GM23338 (cell line): ENCODE measurements around the gene BID. TPM values are rescaled to one million over a fixed set of nuclear protein-coding genes. Genes with fewer than 3 reads are reported as not detected.

ENCODE experiments used
- ATAC-seq: fragments of 200-7000 bp; cut with Tn5 transposase; 3 replicates; pipeline ENCODE4 v1.9.1; 2020
- DNase-seq: peaks from one replicate; pipeline ENCODE4 v3.0.0-alpha.2; 2015; ENCODE audit warnings: low spot score
- H2AFZ ChIP-seq: fragments of 200-600 bp; sonication (generic); 2 replicates; pipeline ENCODE4 v1.8.0; 2016; ENCODE audit warnings: antibody characterized with exemption, mild to moderate bottlenecking, moderate library complexity
- H3F3A ChIP-seq: fragments of 200-600 bp; sonication (generic); replicated peaks from 2 replicates; pipeline ENCODE4 v1.8.0; 2017; ENCODE audit warnings: antibody characterized with exemption, mixed run types, low read depth
- H3K27ac ChIP-seq: fragments of 200-600 bp; sonication (generic); 2 replicates; pipeline ENCODE4 v1.6.1; 2016; ENCODE audit warnings: low read depth
- H3K27me3 ChIP-seq: fragments of 200-600 bp; sonication (generic); 2 replicates; pipeline ENCODE4 v1.8.0; 2016; ENCODE audit warnings: mild to moderate bottlenecking, mixed run types, moderate library complexity; ENCODE audit not compliant: insufficient read depth
- H3K36me3 ChIP-seq: fragments of 200-600 bp; sonication (generic); 2 replicates; pipeline ENCODE4 v1.8.0; 2016; ENCODE audit warnings: mild to moderate bottlenecking; ENCODE audit not compliant: insufficient read depth
- H3K4me1 ChIP-seq: fragments of 200-600 bp; sonication (generic); 2 replicates; pipeline ENCODE4 v1.8.0; 2016; ENCODE audit warnings: mild to moderate bottlenecking, moderate library complexity; ENCODE audit not compliant: insufficient read depth
- H3K4me2 ChIP-seq: fragments of 200-600 bp; sonication (generic); 2 replicates; pipeline ENCODE4 v1.7.1; 2017; ENCODE audit warnings: mixed run types
- H3K4me3 ChIP-seq: fragments of 200-600 bp; sonication (generic); 2 replicates; pipeline ENCODE4 v1.6.1; 2016; ENCODE audit warnings: mixed run types
- H3K79me2 ChIP-seq: fragments of 200-600 bp; sonication (generic); replicated peaks from 2 replicates; pipeline ENCODE4 v1.8.0; 2017; ENCODE audit warnings: mild to moderate bottlenecking; ENCODE audit not compliant: insufficient read depth
- H3K9me2 ChIP-seq: fragments of 200-600 bp; sonication (generic); 2 replicates; pipeline ENCODE4 v1.8.0; 2017; ENCODE audit not compliant: insufficient read depth
- H4K20me1 ChIP-seq: fragments of 200-600 bp; sonication (generic); replicated peaks from 2 replicates; pipeline ENCODE4 v1.8.0; 2017; ENCODE audit warnings: mild to moderate bottlenecking; ENCODE audit not compliant: insufficient read depth
- H3K27ac Mint-ChIP-seq: 2 replicates; pipeline ENCODE4 v1.8.0; 2020; ENCODE audit warnings: inconsistent platforms, mild to moderate bottlenecking, moderate library complexity, mixed read lengths
- H3K27me3 Mint-ChIP-seq: 3 replicates; pipeline ENCODE4 v1.8.0; 2022; ENCODE audit warnings: low read depth, mild to moderate bottlenecking, moderate library complexity, mixed read lengths, inconsistent platforms; ENCODE audit not compliant: insufficient read depth, poor library complexity
- H3K36me3 Mint-ChIP-seq: 3 replicates; pipeline ENCODE4 v1.8.0; 2021; ENCODE audit warnings: low read depth, mild to moderate bottlenecking, inconsistent platforms, moderate library complexity, mixed read lengths
- H3K4me1 Mint-ChIP-seq: 3 replicates; pipeline ENCODE4 v1.8.0; 2020; ENCODE audit warnings: mild to moderate bottlenecking, inconsistent platforms, mixed read lengths
- H3K4me3 Mint-ChIP-seq: 3 replicates; pipeline ENCODE4 v1.8.0; 2021; ENCODE audit warnings: moderate library complexity, mild to moderate bottlenecking, inconsistent platforms, mixed read lengths
- H3K9me3 Mint-ChIP-seq: 3 replicates; pipeline ENCODE4 v1.8.0; 2020; ENCODE audit warnings: moderate library complexity, mild to moderate bottlenecking, inconsistent platforms, mixed read lengths
- CREB1 ChIP-seq: fragments of 250-450 bp; sonication (Bioruptor Pico); IDR thresholded peaks from 2 replicates; pipeline ENCODE4 v1.5.0; 2020; ENCODE audit warnings: low read depth, mild to moderate bottlenecking, moderate library complexity
- EZH2 ChIP-seq: fragments of 200-600 bp; sonication (generic); IDR thresholded peaks from one replicate; pipeline ENCODE4 v1.8.0; 2017; ENCODE audit warnings: antibody characterized with exemption, mild to moderate bottlenecking, low read depth; ENCODE audit not compliant: unreplicated experiment
- EZH2phosphoT487 ChIP-seq: fragments of 200-600 bp; sonication (generic); IDR thresholded peaks from one replicate; pipeline ENCODE4 v1.8.1; 2018; ENCODE audit warnings: antibody characterized with exemption; ENCODE audit not compliant: unreplicated experiment
- JUNB ChIP-seq: IDR thresholded peaks from one replicate; pipeline ENCODE4 v1.6.1; 2016; ENCODE audit warnings: antibody characterized with exemption; ENCODE audit not compliant: unreplicated experiment
- NANOG ChIP-seq: IDR thresholded peaks from 2 replicates; pipeline ENCODE4 v1.6.1; 2016; ENCODE audit warnings: antibody characterized with exemption, borderline replicate concordance
- POLR2AphosphoS5 ChIP-seq: IDR thresholded peaks from 2 replicates; pipeline ENCODE4 v1.6.1; 2016; ENCODE audit warnings: antibody characterized with exemption, low read depth
- STAT1 ChIP-seq: IDR thresholded peaks from one replicate; pipeline ENCODE4 v1.6.1; 2016; ENCODE audit warnings: antibody characterized with exemption; ENCODE audit not compliant: unreplicated experiment
- ZNF114 ChIP-seq: fragments of 250-450 bp; sonication (Bioruptor Pico); IDR thresholded peaks from 2 replicates; pipeline ENCODE4 v1.5.0; 2020; ENCODE audit warnings: mild to moderate bottlenecking, moderate library complexity
- ZNF331 ChIP-seq: fragments of 250-450 bp; sonication (Bioruptor Pico); IDR thresholded peaks from 2 replicates; pipeline ENCODE4 v1.5.0; 2020; ENCODE audit warnings: low read depth, mild to moderate bottlenecking, moderate library complexity
- polyA plus RNA-seq: library from polyadenylated mRNA; unstranded; fragments of >200 nt; fragmentation: Nextera tagmentation; extraction: Ambion mirVana; gene quantifications from 2 replicates; pipeline ENCODE4 v1.2.1, GENCODE V29; 2016
- total RNA-seq: library from RNA; depleted of rRNA; stranded (reverse); fragments of >200 nt; shearing (Covaris generic); gene quantifications from 2 replicates; pipeline ENCODE4 v1.2.3, GENCODE V29; 2014
- TF ChIP-seq, protein P1 (sequence below): fragments of 250-450 bp; sonication (Bioruptor Pico); IDR thresholded peaks from 2 replicates; pipeline ENCODE4 v1.5.0; 2020; ENCODE audit warnings: mild to moderate bottlenecking, moderate library complexity
- TF ChIP-seq, protein P2 (sequence below): IDR thresholded peaks from one replicate; pipeline ENCODE4 v1.6.1; 2018; ENCODE audit warnings: antibody characterized with exemption; ENCODE audit not compliant: unreplicated experiment
- TF ChIP-seq, protein P3 (sequence below), 2 experiments: fragments of 200-600 bp in 1 of 2; sonication (generic) in 1 of 2; conservative IDR thresholded peaks; 2 replicates each; pipeline versions ENCODE4 v1.5.1 to v1.6.1; 2016 to 2017; ENCODE audit warnings: antibody characterized with exemption in 2 of 2, low read depth in 2 of 2, mild to moderate bottlenecking in 2 of 2, moderate library complexity in 1 of 2
- TF ChIP-seq, protein P4 (sequence below): IDR thresholded peaks from 2 replicates; pipeline ENCODE4 v1.6.1; 2016; ENCODE audit warnings: antibody characterized with exemption

Gene BID
- total and polyA plus RNA-seq, 2 experiments from 2014 or later = 65.1 to 125 TPM

DNA sequence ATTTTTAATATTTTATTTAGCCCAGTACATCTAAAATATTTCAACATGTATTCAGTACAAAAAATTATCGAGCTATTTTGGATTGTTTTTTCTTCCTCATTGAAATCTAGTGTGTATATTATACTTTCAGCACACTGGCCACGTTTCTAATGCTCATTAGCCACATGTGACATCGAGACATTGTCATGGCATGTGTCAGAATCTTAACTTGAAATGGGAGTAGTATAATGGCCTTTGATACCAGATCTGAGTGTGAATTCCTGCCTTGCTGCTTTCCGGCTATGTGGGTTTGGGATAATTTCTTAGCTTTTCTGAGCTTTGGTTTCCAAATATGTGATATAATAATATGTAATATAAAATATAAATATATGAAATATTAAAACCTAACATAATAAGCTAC is 81.4 kb downstream of the BID start:
- Histone ChIP-seq H3F3A (no peaks in the 10 kb centered on the region), H3K27ac (no peak overlapping the region), H4K20me1 (no peaks in the 10 kb centered on the region; the same call in 1 of the 2 replicates), H3K79me2 (no peaks in the 10 kb centered on the region), H3K27me3 (no peaks in the 10 kb centered on the region), H3K36me3 (no peaks in the 10 kb centered on the region), H2AFZ (no peak overlapping the region), H3K4me3 (no peak overlapping the region), H3K4me1 (no peaks in the 10 kb centered on the region), H3K9me2 (no peaks in the 10 kb centered on the region), H3K4me2 (no peak overlapping the region)
- H3K4me1 Mint-ChIP-seq = no peaks in the 10 kb centered on the region
- DNase-seq = no peak
- ATAC-seq = no peak
- H3K4me3 Mint-ChIP-seq = no peak overlapping the region
- TF ChIP-seq POLR2AphosphoS5 (no peak), EZH2 (no peak), EZH2phosphoT487 (no peak), ZNF331 (CRISPR knock-in tag) (no peak), NANOG (no peak), ZNF114 (no peak), JUNB (no peak), CREB1 (no peak), STAT1 (no peak)
- TF ChIP-seq, protein P1, sequence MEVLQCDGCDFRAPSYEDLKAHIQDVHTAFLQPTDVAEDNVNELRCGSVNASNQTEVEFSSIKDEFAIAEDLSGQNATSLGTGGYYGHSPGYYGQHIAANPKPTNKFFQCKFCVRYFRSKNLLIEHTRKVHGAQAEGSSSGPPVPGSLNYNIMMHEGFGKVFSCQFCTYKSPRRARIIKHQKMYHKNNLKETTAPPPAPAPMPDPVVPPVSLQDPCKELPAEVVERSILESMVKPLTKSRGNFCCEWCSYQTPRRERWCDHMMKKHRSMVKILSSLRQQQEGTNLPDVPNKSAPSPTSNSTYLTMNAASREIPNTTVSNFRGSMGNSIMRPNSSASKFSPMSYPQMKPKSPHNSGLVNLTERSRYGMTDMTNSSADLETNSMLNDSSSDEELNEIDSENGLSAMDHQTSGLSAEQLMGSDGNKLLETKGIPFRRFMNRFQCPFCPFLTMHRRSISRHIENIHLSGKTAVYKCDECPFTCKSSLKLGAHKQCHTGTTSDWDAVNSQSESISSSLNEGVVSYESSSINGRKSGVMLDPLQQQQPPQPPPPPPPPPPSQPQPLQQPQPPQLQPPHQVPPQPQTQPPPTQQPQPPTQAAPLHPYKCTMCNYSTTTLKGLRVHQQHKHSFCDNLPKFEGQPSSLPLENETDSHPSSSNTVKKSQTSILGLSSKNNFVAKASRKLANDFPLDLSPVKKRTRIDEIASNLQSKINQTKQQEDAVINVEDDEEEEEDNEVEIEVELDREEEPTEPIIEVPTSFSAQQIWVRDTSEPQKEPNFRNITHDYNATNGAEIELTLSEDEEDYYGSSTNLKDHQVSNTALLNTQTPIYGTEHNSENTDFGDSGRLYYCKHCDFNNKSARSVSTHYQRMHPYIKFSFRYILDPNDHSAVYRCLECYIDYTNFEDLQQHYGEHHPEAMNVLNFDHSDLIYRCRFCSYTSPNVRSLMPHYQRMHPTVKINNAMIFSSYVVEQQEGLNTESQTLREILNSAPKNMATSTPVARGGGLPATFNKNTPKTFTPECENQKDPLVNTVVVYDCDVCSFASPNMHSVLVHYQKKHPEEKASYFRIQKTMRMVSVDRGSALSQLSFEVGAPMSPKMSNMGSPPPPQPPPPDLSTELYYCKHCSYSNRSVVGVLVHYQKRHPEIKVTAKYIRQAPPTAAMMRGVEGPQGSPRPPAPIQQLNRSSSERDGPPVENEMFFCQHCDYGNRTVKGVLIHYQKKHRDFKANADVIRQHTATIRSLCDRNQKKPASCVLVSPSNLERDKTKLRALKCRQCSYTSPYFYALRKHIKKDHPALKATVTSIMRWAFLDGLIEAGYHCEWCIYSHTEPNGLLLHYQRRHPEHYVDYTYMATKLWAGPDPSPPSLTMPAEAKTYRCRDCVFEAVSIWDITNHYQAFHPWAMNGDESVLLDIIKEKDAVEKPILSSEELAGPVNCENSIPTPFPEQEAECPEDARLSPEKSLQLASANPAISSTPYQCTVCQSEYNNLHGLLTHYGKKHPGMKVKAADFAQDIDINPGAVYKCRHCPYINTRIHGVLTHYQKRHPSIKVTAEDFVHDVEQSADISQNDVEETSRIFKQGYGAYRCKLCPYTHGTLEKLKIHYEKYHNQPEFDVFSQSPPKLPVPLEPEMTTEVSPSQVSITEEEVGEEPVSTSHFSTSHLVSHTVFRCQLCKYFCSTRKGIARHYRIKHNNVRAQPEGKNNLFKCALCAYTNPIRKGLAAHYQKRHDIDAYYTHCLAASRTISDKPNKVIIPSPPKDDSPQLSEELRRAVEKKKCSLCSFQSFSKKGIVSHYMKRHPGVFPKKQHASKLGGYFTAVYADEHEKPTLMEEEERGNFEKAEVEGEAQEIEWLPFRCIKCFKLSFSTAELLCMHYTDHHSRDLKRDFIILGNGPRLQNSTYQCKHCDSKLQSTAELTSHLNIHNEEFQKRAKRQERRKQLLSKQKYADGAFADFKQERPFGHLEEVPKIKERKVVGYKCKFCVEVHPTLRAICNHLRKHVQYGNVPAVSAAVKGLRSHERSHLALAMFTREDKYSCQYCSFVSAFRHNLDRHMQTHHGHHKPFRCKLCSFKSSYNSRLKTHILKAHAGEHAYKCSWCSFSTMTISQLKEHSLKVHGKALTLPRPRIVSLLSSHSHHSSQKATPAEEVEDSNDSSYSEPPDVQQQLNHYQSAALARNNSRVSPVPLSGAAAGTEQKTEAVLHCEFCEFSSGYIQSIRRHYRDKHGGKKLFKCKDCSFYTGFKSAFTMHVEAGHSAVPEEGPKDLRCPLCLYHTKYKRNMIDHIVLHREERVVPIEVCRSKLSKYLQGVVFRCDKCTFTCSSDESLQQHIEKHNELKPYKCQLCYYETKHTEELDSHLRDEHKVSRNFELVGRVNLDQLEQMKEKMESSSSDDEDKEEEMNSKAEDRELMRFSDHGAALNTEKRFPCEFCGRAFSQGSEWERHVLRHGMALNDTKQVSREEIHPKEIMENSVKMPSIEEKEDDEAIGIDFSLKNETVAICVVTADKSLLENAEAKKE (CRISPR knock-in tag) = no peak
- TF ChIP-seq, protein P2, sequence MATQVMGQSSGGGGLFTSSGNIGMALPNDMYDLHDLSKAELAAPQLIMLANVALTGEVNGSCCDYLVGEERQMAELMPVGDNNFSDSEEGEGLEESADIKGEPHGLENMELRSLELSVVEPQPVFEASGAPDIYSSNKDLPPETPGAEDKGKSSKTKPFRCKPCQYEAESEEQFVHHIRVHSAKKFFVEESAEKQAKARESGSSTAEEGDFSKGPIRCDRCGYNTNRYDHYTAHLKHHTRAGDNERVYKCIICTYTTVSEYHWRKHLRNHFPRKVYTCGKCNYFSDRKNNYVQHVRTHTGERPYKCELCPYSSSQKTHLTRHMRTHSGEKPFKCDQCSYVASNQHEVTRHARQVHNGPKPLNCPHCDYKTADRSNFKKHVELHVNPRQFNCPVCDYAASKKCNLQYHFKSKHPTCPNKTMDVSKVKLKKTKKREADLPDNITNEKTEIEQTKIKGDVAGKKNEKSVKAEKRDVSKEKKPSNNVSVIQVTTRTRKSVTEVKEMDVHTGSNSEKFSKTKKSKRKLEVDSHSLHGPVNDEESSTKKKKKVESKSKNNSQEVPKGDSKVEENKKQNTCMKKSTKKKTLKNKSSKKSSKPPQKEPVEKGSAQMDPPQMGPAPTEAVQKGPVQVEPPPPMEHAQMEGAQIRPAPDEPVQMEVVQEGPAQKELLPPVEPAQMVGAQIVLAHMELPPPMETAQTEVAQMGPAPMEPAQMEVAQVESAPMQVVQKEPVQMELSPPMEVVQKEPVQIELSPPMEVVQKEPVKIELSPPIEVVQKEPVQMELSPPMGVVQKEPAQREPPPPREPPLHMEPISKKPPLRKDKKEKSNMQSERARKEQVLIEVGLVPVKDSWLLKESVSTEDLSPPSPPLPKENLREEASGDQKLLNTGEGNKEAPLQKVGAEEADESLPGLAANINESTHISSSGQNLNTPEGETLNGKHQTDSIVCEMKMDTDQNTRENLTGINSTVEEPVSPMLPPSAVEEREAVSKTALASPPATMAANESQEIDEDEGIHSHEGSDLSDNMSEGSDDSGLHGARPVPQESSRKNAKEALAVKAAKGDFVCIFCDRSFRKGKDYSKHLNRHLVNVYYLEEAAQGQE = no peak
- TF ChIP-seq, protein P3, sequence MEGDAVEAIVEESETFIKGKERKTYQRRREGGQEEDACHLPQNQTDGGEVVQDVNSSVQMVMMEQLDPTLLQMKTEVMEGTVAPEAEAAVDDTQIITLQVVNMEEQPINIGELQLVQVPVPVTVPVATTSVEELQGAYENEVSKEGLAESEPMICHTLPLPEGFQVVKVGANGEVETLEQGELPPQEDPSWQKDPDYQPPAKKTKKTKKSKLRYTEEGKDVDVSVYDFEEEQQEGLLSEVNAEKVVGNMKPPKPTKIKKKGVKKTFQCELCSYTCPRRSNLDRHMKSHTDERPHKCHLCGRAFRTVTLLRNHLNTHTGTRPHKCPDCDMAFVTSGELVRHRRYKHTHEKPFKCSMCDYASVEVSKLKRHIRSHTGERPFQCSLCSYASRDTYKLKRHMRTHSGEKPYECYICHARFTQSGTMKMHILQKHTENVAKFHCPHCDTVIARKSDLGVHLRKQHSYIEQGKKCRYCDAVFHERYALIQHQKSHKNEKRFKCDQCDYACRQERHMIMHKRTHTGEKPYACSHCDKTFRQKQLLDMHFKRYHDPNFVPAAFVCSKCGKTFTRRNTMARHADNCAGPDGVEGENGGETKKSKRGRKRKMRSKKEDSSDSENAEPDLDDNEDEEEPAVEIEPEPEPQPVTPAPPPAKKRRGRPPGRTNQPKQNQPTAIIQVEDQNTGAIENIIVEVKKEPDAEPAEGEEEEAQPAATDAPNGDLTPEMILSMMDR (conservative IDR thresholded peaks at IDR 0.05; ENCODE audit: low read depth in 2 of 2) = no peak
- TF ChIP-seq, protein P4, sequence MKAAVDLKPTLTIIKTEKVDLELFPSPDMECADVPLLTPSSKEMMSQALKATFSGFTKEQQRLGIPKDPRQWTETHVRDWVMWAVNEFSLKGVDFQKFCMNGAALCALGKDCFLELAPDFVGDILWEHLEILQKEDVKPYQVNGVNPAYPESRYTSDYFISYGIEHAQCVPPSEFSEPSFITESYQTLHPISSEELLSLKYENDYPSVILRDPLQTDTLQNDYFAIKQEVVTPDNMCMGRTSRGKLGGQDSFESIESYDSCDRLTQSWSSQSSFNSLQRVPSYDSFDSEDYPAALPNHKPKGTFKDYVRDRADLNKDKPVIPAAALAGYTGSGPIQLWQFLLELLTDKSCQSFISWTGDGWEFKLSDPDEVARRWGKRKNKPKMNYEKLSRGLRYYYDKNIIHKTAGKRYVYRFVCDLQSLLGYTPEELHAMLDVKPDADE = no peak
- no peaks in the 10 kb centered on the region; the same call in 2 of the 3 replicates for H3K36me3 Mint-ChIP-seq
- H3K27me3 Mint-ChIP-seq = peaks cover 1% of the 10 kb centered on the region
- H3K9me3 Mint-ChIP-seq = no peaks in the 10 kb centered on the region
- H3K27ac Mint-ChIP-seq = no peak overlapping the region
